HG03060 (cell line): Measurements from ENCODE around the gene PIEZO1.

Experiments used
- ATAC-seq: cut with Tn5 transposase; IDR thresholded peaks from one replicate; pipeline ENCODE4 v1.9.1; 2021; ENCODE audit warnings: low read depth, moderate number of reproducible peaks; ENCODE audit not compliant: unreplicated experiment

Gene PIEZO1

GRCh38 chr16:88754109-88754911 is 30.7 kb downstream of the PIEZO1 start:
- ATAC-seq, result no peak

DNA sequence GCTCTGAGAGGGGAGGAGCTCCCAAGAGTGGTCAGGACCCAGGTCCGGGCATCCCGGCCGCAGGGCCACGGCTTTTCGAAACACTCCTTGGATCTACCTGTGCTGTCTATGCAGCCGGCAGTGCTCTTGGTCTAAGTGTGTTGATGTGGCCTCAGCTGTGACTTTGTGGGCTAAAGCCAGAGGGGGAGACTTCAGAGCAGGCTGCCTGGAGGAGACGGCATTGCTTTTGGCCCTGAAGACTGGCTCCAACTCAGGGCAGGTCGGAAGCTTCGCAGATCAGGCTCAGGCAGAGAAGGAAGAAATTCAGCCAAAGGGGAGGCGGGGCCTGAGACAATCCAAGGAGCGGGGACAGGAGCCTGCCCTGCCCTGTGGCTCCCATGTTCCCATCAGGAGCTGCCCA is 31.4 kb downstream of the PIEZO1 start:
- ATAC-seq, result no peak

DNA sequence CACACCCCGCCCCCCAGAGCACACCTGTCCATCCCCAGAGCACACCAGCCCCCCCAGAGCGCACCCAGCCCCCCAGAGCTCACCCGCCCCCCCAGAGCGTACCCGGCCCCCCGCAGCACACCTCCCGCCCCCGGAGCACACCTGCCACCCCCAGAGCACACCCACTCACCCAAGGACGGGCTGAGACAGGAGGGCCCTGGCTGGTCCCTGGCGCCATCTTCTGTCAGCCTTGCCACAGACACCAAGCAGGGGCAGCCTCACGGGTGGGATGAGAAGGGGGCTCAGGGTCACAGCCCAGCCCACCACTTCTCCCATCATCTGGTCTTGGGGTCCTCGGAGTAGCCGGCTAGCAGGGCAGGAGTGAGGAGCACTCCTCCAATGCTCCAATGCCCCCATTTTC is 31.8 kb downstream of the PIEZO1 start:
- ATAC-seq, result no peak

DNA sequence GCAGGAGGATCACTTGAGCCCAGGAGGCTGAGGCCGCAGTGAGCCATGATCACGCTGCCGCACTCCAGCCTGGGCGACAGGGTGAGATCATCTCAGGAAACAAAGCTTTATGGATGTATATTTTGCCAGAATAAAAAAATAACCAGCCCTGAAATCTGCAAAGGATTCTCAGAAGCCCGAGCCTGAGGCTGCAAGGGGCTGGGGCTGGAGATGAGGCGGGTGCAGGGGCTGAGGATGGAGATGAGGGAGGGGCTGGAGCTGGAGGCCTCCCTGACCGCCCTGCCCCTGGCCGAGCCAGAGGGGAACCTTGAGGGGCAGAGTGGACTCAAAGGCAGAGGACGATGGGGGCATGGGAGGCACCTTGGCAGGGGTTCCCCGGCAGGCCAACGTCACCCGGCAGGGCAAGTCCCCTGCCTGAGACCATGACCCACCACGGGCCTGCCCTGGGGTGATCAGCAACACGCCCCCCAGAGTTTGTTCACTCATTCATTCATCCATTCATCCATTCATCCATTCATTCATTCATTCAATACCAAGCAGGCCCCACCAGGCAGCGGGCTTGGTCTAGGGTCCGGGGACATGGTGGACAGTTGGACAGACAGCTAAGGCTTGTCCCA is 32.5 kb downstream of the PIEZO1 start:
- no peak for ATAC-seq

GRCh38 chr16:88750854-88751253 is 34.2 kb downstream of the PIEZO1 start:
- no peak for ATAC-seq

DNA sequence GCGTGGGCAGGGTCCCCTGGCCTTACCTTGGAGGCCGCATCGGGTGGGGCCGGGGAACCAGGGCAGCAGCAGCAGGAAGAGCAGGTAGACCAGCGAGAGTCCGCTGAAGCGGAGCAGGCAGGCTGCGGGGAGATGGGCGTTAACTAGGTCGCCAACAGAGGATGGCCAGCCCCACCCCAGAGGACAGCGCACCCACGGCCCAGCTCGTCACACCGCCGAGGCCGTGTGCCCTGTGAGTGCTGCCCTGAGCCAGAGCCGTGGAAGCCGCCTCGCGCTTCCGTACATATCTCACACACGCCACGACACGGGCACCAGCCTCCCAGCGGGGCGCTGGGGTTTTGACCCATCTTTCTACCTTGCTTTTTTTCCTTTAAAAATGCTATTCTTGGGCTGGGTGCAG is 35.7 kb downstream of the PIEZO1 start:
- ATAC-seq, result no peak

DNA sequence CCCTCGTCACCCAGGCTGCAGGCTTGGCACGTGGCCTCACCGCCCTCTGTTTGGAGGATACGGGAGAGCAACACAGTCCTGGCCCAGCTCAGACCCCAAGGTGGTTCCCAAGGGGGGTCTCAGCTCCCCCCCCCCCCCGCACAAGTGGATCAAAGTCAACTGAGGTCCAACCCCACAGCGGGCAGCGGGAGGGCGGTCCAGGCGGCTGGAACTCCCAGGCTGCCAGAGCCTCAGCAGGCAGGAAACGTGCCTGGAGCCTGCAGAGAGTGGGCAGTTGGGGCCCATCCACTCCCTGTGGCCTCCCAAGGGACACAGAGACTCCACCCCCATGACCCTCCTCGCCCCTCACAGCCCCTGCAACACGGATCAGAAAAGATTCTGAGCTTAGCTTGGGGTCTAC is 36.7 kb downstream of the PIEZO1 start:
- ATAC-seq, result no peak

DNA sequence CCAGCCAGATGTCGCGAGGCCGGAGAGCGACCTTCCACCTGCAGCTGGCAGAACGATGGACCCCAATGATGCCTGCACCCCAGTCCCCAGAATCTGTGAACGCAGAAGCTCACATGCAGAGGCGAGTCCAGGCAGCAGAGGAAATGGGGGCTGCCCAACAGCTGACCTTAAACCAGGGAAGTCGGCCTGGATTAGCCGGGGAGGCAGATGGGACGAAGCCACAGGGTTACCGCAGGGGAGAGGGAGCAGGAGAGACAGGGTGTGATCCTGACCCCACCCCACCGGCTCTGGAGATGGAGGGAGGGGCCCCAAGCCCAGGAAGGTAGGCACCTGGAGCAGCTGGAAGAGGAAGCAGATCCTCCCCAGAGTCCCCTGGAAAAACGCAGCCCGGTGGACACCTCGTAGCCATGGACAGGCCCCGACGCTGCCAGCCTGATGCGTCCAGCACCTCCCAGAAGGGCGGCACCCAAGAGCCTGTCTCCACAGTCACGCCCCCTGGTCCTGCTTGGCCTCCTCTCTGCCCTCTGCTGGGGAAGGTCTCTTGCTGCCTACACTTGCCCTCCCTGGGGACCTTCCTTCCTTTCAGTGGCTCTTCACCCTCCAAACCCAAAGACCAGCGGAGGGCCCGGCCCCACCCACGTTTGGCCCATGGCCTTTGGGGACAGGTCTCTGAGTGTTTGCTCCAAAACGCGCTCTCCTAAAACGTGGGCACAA is 37.3 kb downstream of the PIEZO1 start:
- ATAC-seq, result no peak

- ATAC-seq, result no peak
Observed at GRCh38 chr16:88746506-88746905, 38.5 kb downstream of the PIEZO1 start.

DNA sequence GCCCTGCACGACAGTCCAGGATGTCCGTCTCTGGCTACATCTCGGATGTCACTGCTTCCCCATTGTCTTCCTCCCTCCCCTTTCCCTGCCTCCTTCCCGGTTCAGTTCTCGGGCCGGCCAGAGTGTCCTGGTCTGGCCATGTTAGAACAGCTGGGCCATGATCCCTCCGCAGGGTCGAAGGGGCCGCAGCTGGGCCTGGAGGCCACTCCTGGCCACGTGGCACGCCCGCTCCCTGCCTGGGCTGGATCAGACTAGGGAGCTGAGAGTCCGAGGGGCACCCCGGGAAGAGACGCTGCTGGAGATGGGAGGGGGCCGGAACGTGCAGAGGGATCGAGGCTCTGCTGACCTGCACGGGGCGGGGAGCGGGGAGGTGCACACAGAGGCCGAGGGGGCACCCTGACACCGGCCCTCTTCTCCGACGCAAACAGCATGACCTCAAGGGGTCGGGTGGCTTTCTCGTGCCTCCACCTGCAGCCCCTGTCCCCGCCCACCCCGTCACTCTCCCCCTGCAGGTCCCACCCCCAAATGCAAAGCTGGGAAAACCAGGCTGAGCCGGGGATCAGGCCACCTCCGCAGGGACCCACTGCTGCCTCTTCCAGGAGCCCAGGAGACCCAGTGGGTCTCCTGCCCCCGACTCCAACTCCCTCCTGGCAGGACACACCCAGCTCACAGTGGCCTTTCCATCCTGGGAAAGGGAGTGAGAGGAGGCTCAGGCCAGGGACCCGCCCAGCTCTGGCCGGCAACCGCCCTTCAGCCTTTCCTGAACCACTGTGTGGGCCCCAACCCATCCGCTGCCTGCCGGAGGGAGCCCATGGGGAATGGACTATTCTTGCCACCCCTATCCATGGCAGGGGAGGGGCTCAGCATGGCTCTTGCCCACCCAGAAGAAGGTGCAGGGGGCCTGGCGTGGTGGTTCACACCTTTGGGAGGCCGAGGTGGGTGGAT is 40.2 kb downstream of the PIEZO1 start:
- ATAC-seq, result no peak

- ATAC-seq, result no peak
Observed at GRCh38 chr16:88743693-88744576, 41.1 kb downstream of the PIEZO1 start.

DNA sequence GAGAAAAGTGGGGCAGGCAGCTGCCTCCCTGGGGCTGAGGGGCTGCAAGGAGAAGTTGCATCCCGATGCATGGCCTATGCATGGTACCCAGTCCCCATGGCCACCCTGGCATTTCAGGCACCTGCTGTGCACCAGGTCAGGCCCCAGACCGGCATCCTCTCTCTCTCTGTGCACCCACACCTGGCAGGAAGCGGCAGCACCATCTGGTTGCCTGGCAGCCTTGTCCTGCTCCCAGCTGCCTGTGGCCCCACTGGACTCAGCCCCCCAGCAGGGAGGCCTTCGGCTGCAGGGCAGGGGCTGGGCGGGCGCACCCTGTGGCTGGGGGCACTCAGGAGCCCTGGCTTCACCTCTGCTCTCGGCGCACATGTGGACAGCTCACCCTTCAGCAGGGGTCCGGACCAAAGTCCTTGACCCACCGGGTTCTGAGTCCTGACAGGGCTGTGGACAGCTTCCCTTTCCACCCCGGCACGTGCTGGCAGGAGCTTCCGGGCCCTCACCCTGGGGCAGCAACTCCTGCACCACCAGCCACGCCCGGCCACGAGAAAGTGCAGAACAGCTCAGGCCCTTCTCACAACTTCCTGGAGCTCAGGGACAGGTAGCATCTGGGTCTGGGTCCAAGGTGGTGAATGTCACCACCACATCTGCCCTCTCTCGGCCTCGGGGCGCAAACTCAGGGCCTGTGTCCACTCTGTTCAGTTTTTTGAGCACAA is 42.0 kb downstream of the PIEZO1 start:
- no peak for ATAC-seq

DNA sequence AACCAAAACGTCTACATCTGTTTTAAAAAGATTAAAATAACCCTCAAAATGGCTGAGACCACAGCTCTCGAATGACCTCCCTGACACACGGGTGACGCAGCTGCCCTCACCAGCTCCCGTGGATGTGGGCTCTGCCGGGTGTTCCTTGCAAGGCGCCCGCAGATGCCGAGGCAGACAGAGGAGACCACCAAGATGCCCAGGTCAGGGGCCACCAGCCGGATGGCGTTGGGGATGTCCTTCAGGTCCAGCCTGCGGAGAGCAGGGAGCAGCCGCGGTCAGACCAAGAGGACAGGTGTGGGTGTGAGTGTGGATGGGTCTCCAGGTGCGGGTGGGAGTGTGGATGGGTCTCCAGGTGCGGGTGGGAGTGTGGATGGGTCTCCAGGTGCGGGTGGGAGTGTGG is 43.7 kb downstream of the PIEZO1 start:
- ATAC-seq, result no peak

GRCh38 chr16:88740727-88741055 is 44.3 kb downstream of the PIEZO1 start:
- ATAC-seq, result no peak

- ATAC-seq, result no peak
Observed at GRCh38 chr16:88739977-88740726, 44.9 kb downstream of the PIEZO1 start.

DNA sequence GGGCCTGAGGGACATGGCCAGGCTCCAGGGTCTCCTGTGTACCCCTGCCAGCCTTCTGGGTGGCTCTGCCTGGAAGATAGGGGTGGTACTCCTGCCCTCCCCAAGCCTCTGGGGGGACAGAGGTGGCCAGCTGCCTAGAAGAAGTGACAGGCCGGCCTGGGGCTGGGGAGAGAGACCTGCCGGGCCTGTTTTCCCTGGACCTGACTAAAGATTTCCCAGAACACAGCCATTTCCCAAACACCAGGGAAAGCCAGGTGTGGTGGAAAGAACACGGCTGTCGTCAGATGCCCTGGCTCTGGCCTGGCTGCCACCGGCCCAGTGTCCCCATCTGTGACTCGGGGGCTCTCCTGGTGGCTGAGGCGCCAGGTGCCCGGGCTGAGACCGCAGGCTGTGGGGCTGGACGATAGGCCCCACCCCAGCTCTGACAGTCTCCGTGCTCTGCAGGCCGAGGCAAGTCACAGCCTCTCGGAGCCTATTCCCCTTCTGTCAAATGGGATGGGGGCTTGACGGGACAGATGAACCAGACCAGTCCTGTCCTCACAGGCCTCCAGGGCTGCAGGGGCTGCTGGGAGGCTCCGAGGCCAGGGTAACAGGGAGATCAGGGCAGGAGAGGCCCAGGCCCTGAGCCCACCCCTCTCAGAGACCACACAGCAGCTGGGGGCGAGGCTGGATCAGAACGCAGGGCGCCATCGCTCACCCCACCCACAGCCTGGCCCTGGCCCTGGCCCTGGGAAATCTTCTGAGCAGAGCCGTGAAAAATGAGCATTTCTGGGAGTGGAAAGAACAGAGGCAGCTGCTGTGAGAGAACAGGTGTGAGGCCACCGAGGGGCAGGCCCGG is 45.7 kb downstream of the PIEZO1 start:
- ATAC-seq, result no peak
